GM21825 (cell line): ENCODE measurements around the gene SDK1.
"Not testable (repeated sequence)": the region's sequence is repeated elsewhere in the genome, so short reads cannot be mapped to it uniquely, and the experiment has no call there.

Source experiments
- ATAC-seq: cut with Tn5 transposase; IDR thresholded peaks from one replicate; pipeline ENCODE4 v1.9.1; 2021; ENCODE audit warnings: mild to moderate bottlenecking, moderate library complexity; ENCODE audit not compliant: unreplicated experiment

Gene SDK1

GRCh38 chr7:4225881-4226523 is 925.0 kb downstream of the SDK1 start:
- no peak for ATAC-seq

DNA sequence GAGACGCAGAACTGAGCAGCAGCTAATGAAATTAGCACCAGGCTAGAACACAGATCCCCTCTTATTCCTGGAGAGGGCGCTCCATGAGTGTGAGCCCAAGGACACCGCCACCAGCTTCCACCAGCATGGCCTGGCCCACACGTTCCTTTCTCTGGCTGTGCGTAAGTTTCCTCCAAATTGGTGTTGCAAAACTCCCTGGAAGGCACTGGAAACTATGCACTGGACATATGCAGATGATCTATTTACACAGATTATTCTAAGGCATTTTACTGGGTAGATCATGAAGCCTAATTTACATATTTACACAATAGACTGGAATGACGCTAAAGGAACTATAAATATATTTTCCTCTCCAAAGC is 925.5 kb downstream of the SDK1 start:
- no peak for ATAC-seq

DNA sequence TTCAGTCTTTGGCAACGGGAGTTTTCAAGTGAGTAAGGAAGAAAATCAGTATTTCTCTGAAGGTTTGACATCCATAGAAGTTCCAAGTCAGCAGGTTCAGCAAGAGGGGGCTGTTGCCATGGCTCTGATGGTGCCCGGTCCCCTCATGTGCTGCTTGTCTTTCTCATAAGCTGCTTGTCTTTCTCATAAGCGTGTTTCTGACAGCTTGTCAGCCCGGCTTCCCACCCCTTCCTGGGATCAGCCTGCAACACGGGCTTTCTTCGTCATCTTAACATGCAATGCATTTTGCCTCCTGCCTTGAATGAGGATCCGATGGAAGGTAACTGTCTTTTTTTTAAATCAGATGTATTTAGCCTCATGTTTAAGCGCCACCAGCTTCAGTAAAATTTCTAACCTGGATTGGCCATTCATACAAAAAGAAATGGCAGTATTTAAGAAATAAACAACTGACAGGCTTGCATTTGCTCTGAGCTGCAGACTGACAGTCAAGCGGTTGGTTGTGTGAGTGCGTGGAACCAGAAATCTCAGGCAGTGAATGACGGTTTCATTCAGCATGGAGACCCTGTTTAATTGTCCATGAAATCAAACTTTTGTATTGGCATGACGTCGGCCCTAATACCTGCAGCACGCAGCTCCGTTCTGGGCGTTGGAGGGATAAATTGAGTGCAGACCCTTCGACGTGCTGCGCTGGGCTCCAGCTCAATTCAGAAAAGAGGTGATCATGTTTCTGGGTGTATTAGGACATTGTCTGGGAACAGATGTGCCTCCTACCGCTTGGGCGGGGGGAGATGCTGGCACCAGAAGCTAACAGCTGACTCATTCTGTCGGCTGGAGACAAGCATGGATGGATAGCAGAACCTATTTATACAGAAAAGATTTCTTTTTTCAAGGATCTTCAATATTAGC is 926.3 kb downstream of the SDK1 start:
- ATAC-seq = no peak

- ATAC-seq = no peak
Measured at GRCh38 chr7:4230352-4230751, 929.3 kb downstream of the SDK1 start.

DNA sequence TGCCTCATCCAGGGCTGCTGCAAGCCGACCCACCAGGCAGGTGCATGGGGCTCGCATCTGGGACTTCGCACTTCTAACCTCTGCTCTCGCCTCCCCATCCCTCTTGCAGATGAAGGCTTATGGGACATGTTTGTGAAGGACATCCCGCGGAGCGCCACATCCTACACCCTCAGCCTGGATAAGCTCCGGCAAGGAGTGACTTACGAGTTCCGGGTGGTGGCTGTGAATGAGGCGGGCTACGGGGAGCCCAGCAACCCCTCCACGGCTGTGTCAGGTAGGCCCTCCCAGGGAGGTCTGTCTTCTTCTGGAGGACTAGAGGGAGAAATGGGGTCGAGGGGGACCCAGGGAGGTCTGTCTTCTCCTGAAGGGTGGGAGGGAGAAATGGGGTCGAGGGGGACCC is 932.1 kb downstream of the SDK1 start:
- ATAC-seq = no peak

GRCh38 chr7:4233621-4234497 is 932.8 kb downstream of the SDK1 start:
- ATAC-seq = no peak

- ATAC-seq = no peak
Measured at GRCh38 chr7:4234498-4234855, 933.4 kb downstream of the SDK1 start.

DNA sequence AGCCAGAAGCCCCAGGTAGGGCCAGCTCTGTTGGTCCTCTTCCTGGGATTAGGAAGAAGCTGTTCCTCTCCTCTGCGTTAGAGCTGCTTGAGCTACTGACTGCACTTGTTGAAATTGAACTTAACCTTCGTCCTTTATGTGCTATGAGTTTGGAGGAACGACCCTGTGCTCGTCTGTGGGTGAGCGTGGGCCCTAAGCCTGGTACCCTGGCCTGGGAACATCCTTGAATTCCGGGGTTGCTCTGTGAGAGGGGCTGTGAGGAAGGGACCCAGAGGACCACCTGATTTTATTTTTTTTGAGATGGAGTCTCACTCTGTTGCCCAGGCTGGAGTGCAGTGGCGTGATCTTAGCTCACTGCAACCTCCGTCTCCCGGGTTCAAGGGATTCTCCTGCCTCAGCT is 933.8 kb downstream of the SDK1 start:
- no peak for ATAC-seq

- ATAC-seq = no peak
Measured at GRCh38 chr7:4235596-4235995, 934.5 kb downstream of the SDK1 start.

GRCh38 chr7:4236389-4236788 is 935.3 kb downstream of the SDK1 start:
- ATAC-seq = no peak

DNA sequence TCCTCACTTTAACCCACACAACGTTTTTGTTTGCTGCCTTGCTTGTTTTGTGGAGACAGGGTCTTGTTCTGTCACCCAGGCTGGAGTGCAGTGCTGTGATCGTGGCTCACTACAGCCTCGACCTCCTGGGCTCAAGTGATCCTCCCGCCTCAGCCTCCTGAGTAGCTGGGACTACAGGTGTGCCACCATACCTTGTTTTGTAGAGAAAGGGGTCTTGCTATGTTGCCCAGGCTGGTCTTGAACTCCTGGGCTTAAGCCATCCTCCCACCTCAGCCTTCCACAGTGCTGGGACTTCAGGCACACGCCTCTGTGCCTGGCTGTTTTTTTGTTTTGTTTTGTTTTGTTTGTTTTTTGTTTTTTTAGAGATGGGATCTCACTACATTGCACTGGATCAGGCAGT is 935.8 kb downstream of the SDK1 start:
- not testable (repeated sequence) for ATAC-seq

DNA sequence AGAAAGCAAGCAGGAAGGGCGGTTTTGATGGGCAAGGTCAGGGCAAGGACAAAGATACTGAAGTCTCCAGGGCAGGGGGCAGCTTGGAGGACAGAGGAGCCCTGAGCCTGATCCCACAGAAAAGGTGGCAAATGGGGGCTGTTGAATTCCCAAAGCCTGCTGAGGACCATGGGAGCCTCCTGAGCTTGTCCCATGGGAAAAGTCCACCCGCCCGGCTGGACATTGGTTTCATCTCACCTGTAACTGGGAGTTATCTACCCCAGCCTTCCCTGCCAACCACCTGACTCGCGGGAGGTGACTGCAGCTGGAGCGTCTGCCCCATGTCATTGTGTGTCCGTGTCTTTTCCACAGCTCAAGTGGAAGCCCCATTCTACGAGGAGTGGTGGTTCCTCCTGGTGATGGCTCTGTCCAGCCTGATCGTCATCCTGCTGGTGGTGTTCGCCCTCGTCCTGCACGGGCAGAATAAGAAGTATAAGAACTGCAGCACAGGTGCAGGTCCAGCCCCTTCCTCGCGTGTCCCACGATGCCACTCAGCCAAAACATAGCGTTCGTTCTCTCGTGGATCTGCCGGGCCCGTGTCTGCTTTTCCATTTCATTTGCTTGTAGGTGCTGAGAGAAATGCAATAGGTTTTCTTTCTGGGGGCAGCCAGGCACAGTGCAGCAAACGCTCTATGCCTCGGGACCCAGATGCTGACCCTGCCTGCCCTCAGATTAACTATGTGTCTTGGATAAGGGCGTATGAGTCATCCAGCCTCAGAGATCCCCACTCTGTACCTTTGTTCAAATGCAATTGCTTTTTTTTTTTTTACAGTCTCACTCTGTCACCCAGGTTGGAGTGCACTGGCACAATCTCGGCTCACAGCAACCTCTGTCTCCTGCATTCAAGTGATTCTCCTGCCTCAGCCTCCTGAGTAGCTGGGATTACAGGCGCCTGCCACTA is 936.5 kb downstream of the SDK1 start:
- ATAC-seq = no peak

DNA sequence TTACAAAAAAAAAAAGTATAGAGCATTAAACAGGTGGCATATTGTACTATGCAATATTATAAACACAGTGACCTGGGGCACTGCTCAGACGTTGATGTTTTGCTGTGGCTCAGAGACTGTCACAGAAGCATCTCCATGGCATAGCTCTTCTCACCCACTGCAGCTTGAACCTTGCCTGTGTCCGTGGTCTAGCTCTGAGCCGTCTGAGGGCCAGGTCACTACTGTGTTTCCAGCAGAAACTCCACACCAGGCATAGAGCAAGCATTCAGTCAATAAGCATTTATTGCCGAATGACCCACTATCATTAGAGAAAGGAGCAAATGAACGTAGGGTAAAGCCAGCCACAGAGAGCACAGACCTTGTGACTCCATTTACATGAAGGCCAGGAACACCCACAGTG is 937.8 kb downstream of the SDK1 start:
- no peak for ATAC-seq

DNA sequence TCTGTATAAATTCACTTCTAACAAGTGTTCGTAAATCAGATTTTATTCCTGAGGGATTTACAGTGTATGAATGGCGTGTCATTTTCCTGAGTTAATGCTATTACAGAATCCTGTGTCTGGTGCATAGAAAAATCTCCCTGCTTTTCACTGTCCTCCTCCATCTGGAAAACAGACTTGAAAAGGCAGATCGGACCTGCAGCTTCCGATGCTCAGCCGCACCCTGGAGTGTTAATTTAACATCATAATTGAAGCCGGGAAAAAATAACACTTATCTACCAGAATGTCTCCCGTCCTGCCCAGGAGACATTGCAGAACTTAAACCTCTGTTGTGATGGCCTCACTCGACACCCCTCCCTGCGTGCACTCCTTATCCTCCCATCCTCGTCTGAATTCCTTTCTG is 939.0 kb downstream of the SDK1 start:
- ATAC-seq = no peak

DNA sequence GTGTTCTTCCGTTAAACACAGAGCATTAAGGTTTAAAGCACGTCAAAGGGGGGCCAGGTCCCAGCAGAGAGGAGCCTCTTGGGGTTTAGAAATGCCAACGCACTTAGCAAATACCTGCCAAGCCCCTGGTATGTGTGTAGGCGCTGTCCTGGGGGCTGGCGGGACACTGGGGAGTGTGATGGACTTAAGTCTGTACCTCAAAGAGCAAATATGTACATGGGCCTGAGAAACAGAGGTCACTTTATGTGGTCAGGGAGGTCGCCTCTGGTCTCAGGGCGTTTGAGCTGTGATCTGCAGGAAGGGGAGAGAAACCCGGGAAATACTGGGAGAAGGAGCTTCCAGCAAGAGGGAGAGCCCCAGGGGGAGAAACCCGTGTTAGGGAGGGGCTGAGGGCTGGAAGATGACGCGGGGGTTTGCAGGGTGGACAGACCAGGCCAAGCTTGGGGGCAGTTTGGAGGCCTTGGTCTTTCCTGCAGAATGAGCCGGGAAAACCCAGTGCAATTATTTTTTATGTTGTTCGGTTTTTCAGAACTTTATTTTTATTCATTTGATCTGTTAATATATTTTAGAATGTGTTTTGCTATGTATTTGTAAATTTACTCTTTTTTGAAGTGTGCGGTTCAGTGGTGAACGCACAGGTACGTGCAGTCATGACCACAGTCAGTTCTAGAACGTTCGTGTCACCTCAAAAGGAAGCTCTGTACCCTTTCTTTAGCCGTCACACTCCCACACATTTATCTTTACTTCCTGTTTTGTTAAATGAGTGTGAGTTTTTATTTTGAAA is 939.7 kb downstream of the SDK1 start:
- ATAC-seq = no peak

DNA sequence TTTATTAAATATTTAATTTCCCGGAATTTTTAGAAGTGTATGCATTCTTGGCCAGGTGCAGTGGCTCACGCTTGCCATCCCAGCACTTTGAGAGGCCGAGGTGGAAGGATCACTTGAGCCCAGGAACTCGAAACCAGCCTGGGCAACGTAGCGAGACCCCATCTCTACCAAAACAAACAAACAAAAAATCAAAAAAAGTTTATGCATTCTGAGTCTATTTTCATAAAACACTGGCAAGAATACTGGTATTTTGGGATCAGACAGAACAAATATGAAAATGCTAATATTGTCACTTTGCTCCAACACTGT is 940.2 kb downstream of the SDK1 start:
- ATAC-seq = no peak

GRCh38 chr7:4241791-4242190 is 940.7 kb downstream of the SDK1 start:
- ATAC-seq = no peak

- ATAC-seq = no peak
Measured at GRCh38 chr7:4242706-4243105, 941.7 kb downstream of the SDK1 start.

DNA sequence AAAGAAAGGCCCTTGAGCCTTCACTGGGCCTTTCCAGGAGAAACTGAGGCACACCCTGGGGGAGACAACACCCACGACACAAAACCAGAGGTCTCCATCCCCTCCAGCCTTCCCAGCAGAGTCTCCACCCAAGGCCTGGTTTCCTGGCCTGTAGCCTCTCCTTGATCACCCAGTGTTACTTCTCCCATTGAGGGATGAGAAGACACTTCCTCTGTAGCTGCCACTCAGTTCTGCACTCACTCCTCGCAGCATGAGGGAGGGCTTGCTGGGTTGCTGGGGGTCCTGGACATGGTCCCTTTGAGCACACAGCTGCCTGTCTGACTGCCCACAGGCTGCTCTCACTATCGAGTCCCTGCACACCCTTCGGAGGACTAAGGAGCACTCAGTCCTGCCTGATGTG is 943.0 kb downstream of the SDK1 start:
- ATAC-seq = no peak

DNA sequence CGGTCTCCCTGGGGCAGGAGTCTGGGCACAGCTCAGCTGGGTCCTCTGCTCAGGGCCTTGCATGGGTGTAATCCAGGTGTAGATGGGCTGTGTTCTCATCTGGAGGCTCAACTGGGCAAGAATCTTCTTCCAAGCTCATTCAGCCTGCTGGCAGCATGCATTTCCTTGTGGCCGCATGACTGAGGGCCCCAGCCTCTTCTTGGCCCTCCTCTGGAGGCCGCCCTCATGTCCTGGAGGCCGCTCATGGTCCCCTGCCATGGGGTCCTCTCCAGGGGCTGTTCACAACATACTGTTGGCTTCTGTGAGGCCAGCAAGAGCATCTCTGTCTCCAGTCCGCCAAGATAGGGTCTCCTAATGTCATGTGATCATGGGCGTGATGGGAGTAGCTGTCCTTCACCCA is 943.6 kb downstream of the SDK1 start:
- no peak for ATAC-seq
